BLaER1 (cell line): ENCODE results near the gene RPTOR.
A peak's percentile ranks its signal among the peaks of the same experiment; 100 is the strongest.

ENCODE experiments used
- H3K27ac ChIP-seq: shearing (Covaris generic); formaldehyde crosslinking; 2 replicates; pipeline ENCODE4 v1.8.1; 2022
- H3K27me3 ChIP-seq: shearing (Covaris generic); formaldehyde crosslinking; 2 replicates; pipeline ENCODE4 v1.8.1; 2022
- H3K36me3 ChIP-seq: shearing (Covaris generic); formaldehyde crosslinking; 2 replicates; pipeline ENCODE4 v1.8.1; 2022
- H3K4me1 ChIP-seq: shearing (Covaris generic); formaldehyde crosslinking; 2 replicates; pipeline ENCODE4 v1.8.1; 2022
- H3K4me2 ChIP-seq: shearing (Covaris generic); formaldehyde crosslinking; 2 replicates; pipeline ENCODE4 v1.8.1; 2022
- H3K4me3 ChIP-seq: shearing (Covaris generic); formaldehyde crosslinking; 2 replicates; pipeline ENCODE4 v1.8.1; 2022
- H3K9ac ChIP-seq: shearing (Covaris generic); formaldehyde crosslinking; 2 replicates; pipeline ENCODE4 v1.8.1; 2022
- H3K9me3 ChIP-seq: shearing (Covaris generic); formaldehyde crosslinking; 2 replicates; pipeline ENCODE4 v1.8.1; 2022
- H4K20me1 ChIP-seq: shearing (Covaris generic); formaldehyde crosslinking; 2 replicates; pipeline ENCODE4 v1.8.1; 2022
- Cebpa-rat ChIP-seq: shearing (Covaris generic); IDR thresholded peaks from 2 replicates; pipeline ENCODE4 v1.8.1; 2022

The RPTOR gene

DNA sequence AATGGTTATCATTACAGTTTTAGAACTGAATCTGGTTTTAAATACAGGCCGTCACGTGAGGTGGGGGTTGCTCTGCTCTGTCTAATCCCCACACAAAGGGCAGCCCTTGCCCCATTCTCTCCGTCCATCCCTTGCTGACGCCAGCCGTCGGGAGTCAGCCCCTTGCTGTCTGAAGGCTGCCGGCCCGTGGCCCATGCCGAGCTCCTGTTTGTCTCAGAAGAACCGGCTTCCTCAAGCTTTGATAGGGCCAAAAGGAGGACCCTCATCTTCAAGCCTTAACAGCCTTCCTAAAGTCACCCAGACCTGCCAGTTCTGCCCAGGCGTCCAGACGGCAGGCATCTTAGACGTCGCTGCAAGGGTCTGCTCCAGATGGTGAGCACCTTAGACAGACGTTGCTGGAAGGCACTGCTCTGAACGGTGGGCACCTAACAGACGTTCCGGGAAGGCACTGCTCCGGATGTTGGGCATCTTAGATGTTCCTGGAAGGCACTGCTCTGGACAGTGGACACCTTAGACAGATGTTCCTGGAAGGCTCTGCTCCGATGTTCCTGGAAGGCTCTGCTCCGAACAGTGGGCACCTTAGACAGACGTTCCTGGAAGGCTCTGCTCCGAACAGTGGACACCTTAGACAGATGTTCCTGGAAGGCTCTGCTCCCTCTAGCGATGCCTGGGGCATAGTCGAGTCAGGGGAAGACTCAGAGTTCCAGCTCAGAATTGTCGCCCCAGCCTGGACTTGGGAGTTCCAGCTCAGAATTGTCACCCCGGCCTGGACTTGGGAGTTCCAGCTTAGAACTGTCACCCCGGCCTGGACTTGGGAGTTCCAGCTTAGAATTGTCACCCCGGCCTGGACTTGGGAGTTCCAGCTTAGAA lies 411.9 kb downstream of the RPTOR start:
- Histone ChIP-seq H3K27me3 (no peaks in the 10 kb centered on the region), H3K4me2 (peak overlapping the region; percentile 85), H3K36me3 (peaks cover 28% of the 10 kb centered on the region), H3K4me1 (peaks cover 84% of the 10 kb centered on the region), H3K9me3 (no peaks in the 10 kb centered on the region; the same call in 1 of the 2 replicates), H3K4me3 (peak overlapping the region; percentile 30; the same call in 1 of the 2 replicates), H3K27ac (peak overlapping the region; percentile 58), H3K9ac (peak overlapping the region; percentile 56; the same call in 1 of the 2 replicates), H4K20me1 (peaks cover 79% of the 10 kb centered on the region)
- no peak for TF ChIP-seq Cebpa-rat

- no peak overlapping the region for H3K9ac ChIP-seq
- no peak overlapping the region for H3K4me3 ChIP-seq
- H3K4me2 ChIP-seq, result peak overlapping the region; percentile 85
- H3K36me3 ChIP-seq, result peaks cover 27% of the 10 kb centered on the region; the same call in 1 of the 2 replicates
- no peak overlapping the region for H3K27ac ChIP-seq
- no peaks in the 10 kb centered on the region for H3K27me3 ChIP-seq
- TF ChIP-seq Cebpa-rat, result no peak
- no peaks in the 10 kb centered on the region; the same call in 1 of the 2 replicates for H3K9me3 ChIP-seq
- peaks cover 79% of the 10 kb centered on the region for H4K20me1 ChIP-seq
- peaks cover 87% of the 10 kb centered on the region for H3K4me1 ChIP-seq
These were observed 412.9 kb downstream of the RPTOR start for GRCh38 chr17:80957461-80957941.

DNA sequence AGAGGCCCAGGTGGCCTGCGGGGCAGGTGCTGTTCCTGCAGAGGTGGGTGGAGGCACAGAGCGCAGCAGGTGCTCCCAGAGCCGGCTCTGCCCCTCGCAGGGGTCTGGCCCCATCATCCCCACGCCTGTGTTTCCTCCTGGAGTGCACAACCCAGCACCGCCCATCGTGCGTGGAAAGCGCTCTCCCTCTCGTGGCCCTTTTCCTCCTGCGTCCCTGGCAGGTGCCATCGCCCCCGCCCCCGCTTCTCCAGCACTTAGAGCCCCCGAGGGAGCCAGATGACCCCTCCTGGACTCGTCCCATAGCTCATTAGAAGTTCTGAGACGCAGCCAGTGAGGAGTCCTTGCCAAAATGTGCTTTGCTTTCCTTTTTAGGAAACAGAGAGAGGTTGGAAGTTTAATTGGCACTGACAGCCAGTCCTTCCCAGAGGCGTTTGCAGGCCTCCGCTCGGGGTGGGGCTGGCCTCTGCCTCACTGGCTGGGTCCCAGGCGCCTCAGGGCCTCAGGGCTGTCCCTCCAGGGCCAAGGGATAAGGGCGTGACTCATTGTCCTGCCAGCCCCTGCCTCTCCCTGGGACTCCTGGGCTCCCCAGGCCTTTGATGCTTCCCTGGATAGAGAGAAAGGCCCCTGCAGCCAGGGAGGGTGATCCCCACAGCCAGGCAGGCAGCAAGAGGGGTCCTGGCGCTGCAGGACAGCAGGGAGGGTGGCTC lies 414.8 kb downstream of the RPTOR start:
- peaks cover 68% of the 10 kb centered on the region for H3K4me1 ChIP-seq
- peaks cover 68% of the 10 kb centered on the region for H4K20me1 ChIP-seq
- no peak for TF ChIP-seq Cebpa-rat
- peaks cover 36% of the 10 kb centered on the region for H3K36me3 ChIP-seq
- H3K9me3 ChIP-seq, result no peaks in the 10 kb centered on the region; the same call in 1 of the 2 replicates
- peak overlapping the region; percentile 85 for H3K4me2 ChIP-seq
- H3K9ac ChIP-seq, result no peak overlapping the region
- no peak overlapping the region for H3K27ac ChIP-seq
- no peaks in the 10 kb centered on the region for H3K27me3 ChIP-seq
- no peak overlapping the region for H3K4me3 ChIP-seq

DNA sequence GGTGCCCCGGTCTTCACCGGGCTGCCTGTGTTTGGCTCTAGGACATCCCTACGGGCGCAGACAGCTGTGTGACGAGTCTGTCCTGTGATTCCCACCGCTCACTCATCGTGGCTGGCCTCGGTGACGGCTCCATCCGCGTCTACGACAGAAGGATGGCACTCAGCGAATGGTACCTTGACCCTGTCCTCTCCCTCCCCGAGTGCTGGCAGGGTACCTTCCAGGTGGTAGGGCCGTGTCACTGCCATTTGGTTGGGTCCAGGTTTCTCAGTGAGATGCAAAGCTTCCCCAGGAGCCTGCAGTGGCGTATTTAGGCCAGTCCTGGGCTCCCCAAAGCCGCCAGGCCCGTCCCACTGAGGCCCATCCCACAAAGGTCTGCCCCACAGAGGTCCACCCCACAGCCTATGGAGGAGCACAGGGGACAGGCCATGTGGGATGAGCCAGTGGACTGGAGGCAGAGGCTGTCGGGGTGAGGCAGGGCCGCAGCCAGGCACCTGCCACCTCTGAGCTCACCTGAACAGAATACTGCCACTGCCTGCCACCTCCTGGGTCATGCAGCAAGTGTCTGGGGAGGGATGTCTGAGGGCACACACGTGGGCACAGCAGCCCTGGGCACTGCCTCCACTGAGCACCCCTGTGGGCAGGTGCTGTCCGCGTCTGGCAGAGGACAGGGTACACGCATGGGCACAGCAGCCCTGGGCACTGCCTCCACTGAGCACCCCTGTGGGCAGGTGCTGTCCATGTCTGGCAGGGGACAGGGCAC lies 415.6 kb downstream of the RPTOR start:
- no peak for TF ChIP-seq Cebpa-rat
- H3K36me3 ChIP-seq, result peaks cover 44% of the 10 kb centered on the region

GRCh38 chr17:80960797-80961452 lies 416.3 kb downstream of the RPTOR start:
- peak overlapping the region; percentile 44; the same call in 1 of the 2 replicates for H3K4me2 ChIP-seq
- H4K20me1 ChIP-seq, result peaks cover 61% of the 10 kb centered on the region
- peaks cover 53% of the 10 kb centered on the region for H3K4me1 ChIP-seq
- H3K27me3 ChIP-seq, result no peaks in the 10 kb centered on the region
- H3K9me3 ChIP-seq, result no peaks in the 10 kb centered on the region
- H3K4me3 ChIP-seq, result no peak overlapping the region
- TF ChIP-seq Cebpa-rat, result no peak
- H3K36me3 ChIP-seq, result peaks cover 50% of the 10 kb centered on the region
- H3K27ac ChIP-seq, result no peak overlapping the region
- no peak overlapping the region for H3K9ac ChIP-seq

More for the DNA sequence above, 415.6 kb downstream of the RPTOR start:
- H3K9me3 ChIP-seq, result no peaks in the 10 kb centered on the region
- no peaks in the 10 kb centered on the region for H3K27me3 ChIP-seq
- no peak overlapping the region for H3K9ac ChIP-seq
- H3K4me3 ChIP-seq, result no peak overlapping the region
- no peak overlapping the region for H3K4me2 ChIP-seq
- no peak overlapping the region for H3K27ac ChIP-seq
- peaks cover 68% of the 10 kb centered on the region for H4K20me1 ChIP-seq
- H3K4me1 ChIP-seq, result peaks cover 60% of the 10 kb centered on the region

DNA sequence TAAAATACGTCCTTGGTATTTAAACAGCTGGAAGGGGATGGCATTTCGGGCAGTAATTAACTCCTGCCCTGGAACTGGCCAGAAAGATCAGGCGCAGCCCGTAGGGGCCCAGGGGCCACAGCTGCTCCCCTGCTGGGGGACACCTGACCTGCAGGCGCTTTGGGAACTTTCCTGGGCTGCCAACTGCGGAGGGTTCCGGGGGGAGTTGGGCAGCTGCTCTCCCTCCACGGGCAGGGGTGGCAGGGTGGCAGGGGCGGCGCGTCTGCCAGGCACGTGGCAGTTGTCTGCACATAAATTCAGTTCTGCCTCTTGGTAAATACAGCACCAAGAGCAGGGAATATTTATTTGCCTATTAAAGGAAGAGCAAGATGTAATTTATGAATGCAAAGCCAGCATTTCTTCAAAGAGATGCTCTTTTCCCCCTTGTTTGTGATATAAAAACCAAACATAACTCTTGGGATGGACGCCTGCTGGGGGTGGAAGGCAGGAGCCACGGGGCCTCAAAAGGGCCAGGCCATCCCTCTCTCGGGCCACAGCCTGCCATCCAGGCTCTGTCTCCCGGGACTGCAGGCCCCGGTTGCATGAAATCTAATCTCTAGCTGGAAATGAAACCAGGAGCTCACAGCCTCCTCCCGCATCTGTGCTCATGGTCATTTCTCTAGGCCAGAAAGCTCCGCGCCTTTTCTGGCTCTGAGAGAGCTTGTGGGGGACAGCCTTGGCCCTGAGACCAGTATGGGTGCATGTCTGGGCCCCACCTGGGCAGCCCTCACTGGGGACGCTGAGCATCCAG lies 417.1 kb downstream of the RPTOR start:
- Histone ChIP-seq H3K4me3 (no peak overlapping the region), H3K4me2 (peak overlapping the region; percentile 44), H3K4me1 (peaks cover 45% of the 10 kb centered on the region), H3K9ac (no peak overlapping the region), H3K27ac (no peak overlapping the region), H3K36me3 (peaks cover 50% of the 10 kb centered on the region), H4K20me1 (peaks cover 54% of the 10 kb centered on the region), H3K9me3 (no peaks in the 10 kb centered on the region), H3K27me3 (no peaks in the 10 kb centered on the region)
- no peak for TF ChIP-seq Cebpa-rat

- no peak overlapping the region for H3K4me3 ChIP-seq
- no peak for TF ChIP-seq Cebpa-rat
- H4K20me1 ChIP-seq, result peaks cover 47% of the 10 kb centered on the region
- H3K4me1 ChIP-seq, result peaks cover 36% of the 10 kb centered on the region
- H3K27ac ChIP-seq, result no peak overlapping the region
- no peaks in the 10 kb centered on the region for H3K27me3 ChIP-seq
- peak overlapping the region; percentile 44 for H3K4me2 ChIP-seq
- no peaks in the 10 kb centered on the region for H3K9me3 ChIP-seq
- no peak overlapping the region for H3K9ac ChIP-seq
- peaks cover 50% of the 10 kb centered on the region for H3K36me3 ChIP-seq
These were observed 418.0 kb downstream of the RPTOR start for GRCh38 chr17:80962356-80963329.
